ENCODE measurements around the gene ROM1. TPM values are rescaled to one million over a fixed set of nuclear protein-coding genes. Genes with fewer than 3 reads are reported as not detected.

The ROM1 gene
- polyA plus RNA-seq, 1 donor (not counting 4 experiments of a cell fraction or from before 2014, with no cell fraction given), result 1.5 TPM

DNA sequence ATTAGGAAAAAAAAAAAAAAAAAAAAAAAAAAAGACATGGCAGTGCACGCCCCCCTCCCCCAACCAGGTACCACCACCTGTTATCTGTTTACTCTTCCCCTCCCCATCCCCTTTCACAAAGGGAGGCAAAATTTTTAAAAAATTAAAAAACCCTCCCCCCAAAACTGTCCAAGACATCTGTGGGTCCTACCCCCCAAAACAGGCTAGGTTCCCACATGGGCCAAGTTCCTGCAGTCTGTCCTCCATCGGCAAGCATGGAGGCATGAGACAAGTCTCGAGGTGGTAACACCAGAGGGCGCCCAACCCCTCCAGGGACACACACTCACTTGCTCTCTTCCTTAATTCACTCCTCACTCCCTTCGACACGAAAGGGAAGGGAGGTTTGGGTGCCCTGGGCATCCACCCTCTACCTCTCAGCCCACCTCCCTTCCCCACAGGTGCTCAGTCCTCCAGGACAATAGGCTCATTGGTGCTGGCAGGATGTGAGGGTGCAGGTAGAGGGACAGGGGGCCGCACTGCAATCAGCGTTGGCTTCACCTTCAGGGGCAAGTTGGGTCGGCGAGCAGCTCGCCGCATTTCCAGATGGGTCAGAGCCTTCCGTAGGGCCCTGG is 19.5 kb upstream of the ROM1 start:
- DNase-seq (ENCODE audit: low read depth, low spot score) (no peak), FAIRE-seq (no peak)
- Histone ChIP-seq H3K9ac (ENCODE audit: control insufficient read depth, extremely low read depth, insufficient read depth, low read length) (no peak overlapping the region), H3K9me3 (ENCODE audit: control insufficient read depth, low read depth, low read length) (no peaks in the 10 kb centered on the region), H3K4me2 (ENCODE audit: control insufficient read depth, extremely low read depth, insufficient read depth, low read depth, low read length) (no peak overlapping the region), H3K27ac (ENCODE audit: control insufficient read depth, insufficient read depth, low read length) (no peak overlapping the region), H3K27me3 (ENCODE audit: control insufficient read depth, extremely low read depth, insufficient read depth, low read length) (no peaks in the 10 kb centered on the region), H3K36me3 (ENCODE audit: control insufficient read depth in 2 of 2, extremely low read depth in 1 of 2, insufficient read depth in 2 of 2, low read length in 2 of 2) (peaks cover 43 to 57% of the 10 kb centered on the region in 2 experiments), H4K20me1 (ENCODE audit: control insufficient read depth, extremely low read depth, insufficient read depth, low read length) (peaks cover 2% of the 10 kb centered on the region), H3K4me1 (ENCODE audit: control insufficient read depth, extremely low read depth, insufficient read depth, low read length) (peaks cover 14% of the 10 kb centered on the region), H2AFZ (ENCODE audit: control insufficient read depth, low read length) (no peak overlapping the region), H3K9me1 (ENCODE audit: control insufficient read depth, extremely low read depth, insufficient read depth, low read length) (no peaks in the 10 kb centered on the region), H3K4me3 (ENCODE audit: control insufficient read depth in 2 of 3, extremely low read depth in 1 of 3, insufficient read depth in 2 of 3, low read depth in 1 of 3, low read length in 3 of 3) (no peak overlapping the region), H3K79me2 (ENCODE audit: control insufficient read depth, insufficient read depth, low read length) (peaks cover 39% of the 10 kb centered on the region)
- dilution Hi-C loops (cut with MboI; ENCODE audit: extremely low pct_ligation_motif_present, low sequenced_read_pairs), result no loop called here
- no peak for TF ChIP-seq EZH2 (IDR thresholded peaks at IDR 0.05; ENCODE audit: low read length)
- TF ChIP-seq, protein P1, sequence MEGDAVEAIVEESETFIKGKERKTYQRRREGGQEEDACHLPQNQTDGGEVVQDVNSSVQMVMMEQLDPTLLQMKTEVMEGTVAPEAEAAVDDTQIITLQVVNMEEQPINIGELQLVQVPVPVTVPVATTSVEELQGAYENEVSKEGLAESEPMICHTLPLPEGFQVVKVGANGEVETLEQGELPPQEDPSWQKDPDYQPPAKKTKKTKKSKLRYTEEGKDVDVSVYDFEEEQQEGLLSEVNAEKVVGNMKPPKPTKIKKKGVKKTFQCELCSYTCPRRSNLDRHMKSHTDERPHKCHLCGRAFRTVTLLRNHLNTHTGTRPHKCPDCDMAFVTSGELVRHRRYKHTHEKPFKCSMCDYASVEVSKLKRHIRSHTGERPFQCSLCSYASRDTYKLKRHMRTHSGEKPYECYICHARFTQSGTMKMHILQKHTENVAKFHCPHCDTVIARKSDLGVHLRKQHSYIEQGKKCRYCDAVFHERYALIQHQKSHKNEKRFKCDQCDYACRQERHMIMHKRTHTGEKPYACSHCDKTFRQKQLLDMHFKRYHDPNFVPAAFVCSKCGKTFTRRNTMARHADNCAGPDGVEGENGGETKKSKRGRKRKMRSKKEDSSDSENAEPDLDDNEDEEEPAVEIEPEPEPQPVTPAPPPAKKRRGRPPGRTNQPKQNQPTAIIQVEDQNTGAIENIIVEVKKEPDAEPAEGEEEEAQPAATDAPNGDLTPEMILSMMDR (optimal IDR thresholded peaks at IDR 0.05 in 1 of 3, IDR thresholded peaks at IDR 0.05 in 1 of 3, conservative IDR thresholded peaks at IDR 0.05 in 1 of 3; ENCODE audit: extremely low read depth in 1 of 3, insufficient read depth in 2 of 3, low read length in 3 of 3), result peak; percentile 77 to 95 (median 84)

DNA sequence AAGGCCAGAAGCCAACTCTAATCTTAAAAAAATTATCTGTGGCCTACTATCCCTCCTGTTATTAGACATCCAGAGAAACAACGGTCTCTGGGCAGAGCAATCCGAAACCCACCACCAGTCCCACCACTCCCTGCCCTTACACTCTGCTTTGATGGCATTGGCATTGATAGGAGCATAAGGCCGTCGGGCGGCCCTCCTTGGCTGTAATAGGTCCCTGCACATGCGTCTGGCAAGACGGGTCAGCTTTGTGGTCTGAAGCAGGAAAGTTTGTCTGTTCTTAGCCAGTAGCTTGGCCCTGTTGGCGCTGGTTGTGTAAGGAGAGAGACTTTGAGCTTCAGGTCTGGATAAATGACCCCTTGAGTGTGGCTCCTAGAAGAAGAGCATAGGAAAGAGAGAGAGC is 17.9 kb upstream of the ROM1 start:
- peaks cover 2% of the 10 kb centered on the region for H4K20me1 ChIP-seq (ENCODE audit: control insufficient read depth, extremely low read depth, insufficient read depth, low read length)
- H3K4me3 ChIP-seq (ENCODE audit: control insufficient read depth in 2 of 3, extremely low read depth in 1 of 3, insufficient read depth in 2 of 3, low read depth in 1 of 3, low read length in 3 of 3), result no peak overlapping the region
- H3K9me1 ChIP-seq (ENCODE audit: control insufficient read depth, extremely low read depth, insufficient read depth, low read length), result no peaks in the 10 kb centered on the region
- dilution Hi-C loops (cut with MboI; ENCODE audit: extremely low pct_ligation_motif_present, low sequenced_read_pairs), result no loop called here
- H3K4me1 ChIP-seq (ENCODE audit: control insufficient read depth, extremely low read depth, insufficient read depth, low read length), result peaks cover 26% of the 10 kb centered on the region
- FAIRE-seq, result no peak
- no peaks in the 10 kb centered on the region for H3K27me3 ChIP-seq (ENCODE audit: control insufficient read depth, extremely low read depth, insufficient read depth, low read length)
- peaks cover 41% of the 10 kb centered on the region for H3K79me2 ChIP-seq (ENCODE audit: control insufficient read depth, insufficient read depth, low read length)
- H3K27ac ChIP-seq (ENCODE audit: control insufficient read depth, insufficient read depth, low read length), result no peak overlapping the region
- H3K36me3 ChIP-seq (ENCODE audit: control insufficient read depth in 2 of 2, extremely low read depth in 1 of 2, insufficient read depth in 2 of 2, low read length in 2 of 2), result peaks cover 48 to 58% of the 10 kb centered on the region in 2 experiments
- H3K9me3 ChIP-seq (ENCODE audit: control insufficient read depth, low read depth, low read length), result no peaks in the 10 kb centered on the region
- no peak for DNase-seq (ENCODE audit: low read depth, low spot score)
- no peak for TF ChIP-seq EZH2 (IDR thresholded peaks at IDR 0.05; ENCODE audit: low read length)
- TF ChIP-seq, protein P1 (optimal IDR thresholded peaks at IDR 0.05 in 1 of 3, IDR thresholded peaks at IDR 0.05 in 1 of 3, conservative IDR thresholded peaks at IDR 0.05 in 1 of 3; ENCODE audit: extremely low read depth in 1 of 3, insufficient read depth in 2 of 3, low read length in 3 of 3), result no peak
- no peak overlapping the region for H3K4me2 ChIP-seq (ENCODE audit: control insufficient read depth, extremely low read depth, insufficient read depth, low read depth, low read length)
- H2AFZ ChIP-seq (ENCODE audit: control insufficient read depth, low read length), result no peak overlapping the region
- no peak overlapping the region for H3K9ac ChIP-seq (ENCODE audit: control insufficient read depth, extremely low read depth, insufficient read depth, low read length)

Data from keratinocyte (primary cell).